HG03095 (cell line): ENCODE measurements around the gene SYK.
"Not testable (repeated sequence)": the region's sequence is repeated elsewhere in the genome, so short reads cannot be mapped to it uniquely, and the experiment has no call there.

Experiments
- ATAC-seq: cut with Tn5 transposase; IDR thresholded peaks from one replicate; pipeline ENCODE4 v1.9.1; 2021; ENCODE audit warnings: moderate library complexity; ENCODE audit not compliant: unreplicated experiment

The SYK gene

DNA sequence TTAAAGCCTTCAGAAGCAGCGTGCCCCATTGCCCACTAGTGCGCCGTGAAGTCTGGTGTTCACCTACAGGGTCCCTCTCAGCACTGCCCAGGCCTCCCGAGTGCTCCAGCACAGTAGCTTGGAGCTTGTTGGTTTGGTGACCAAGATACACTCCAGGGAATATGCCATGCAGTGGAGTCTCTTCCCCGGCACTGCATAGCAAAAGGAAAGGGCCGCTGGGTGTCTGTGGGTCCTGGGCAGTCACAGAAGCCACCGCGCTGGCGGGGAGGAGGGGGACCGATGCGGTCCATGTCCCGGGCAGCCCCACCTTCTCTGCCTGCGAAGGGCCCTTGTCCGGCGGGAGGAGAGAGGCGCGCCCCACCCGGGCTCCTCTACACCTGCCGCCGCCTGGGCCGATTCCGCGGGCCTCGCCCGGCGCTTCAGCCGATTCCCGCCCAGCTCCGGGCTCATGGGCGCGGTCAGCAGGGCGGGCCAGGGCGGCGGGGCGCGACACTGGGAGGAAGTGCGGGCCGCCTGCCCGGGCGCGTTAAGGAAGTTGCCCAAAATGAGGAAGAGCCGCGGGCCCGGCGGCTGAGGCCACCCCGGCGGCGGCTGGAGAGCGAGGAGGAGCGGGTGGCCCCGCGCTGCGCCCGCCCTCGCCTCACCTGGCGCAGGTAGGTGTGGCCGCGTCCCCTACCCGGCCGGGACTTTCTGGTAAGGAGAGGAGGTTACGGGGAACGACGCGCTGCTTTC is at the start of gene SYK:
TSS of gene SYK (plus strand) at position 579 of the 732 bp plus-strand sequence. CDS start 42,080 bp downstream, outside the sequence.
- ATAC-seq = no peak

DNA sequence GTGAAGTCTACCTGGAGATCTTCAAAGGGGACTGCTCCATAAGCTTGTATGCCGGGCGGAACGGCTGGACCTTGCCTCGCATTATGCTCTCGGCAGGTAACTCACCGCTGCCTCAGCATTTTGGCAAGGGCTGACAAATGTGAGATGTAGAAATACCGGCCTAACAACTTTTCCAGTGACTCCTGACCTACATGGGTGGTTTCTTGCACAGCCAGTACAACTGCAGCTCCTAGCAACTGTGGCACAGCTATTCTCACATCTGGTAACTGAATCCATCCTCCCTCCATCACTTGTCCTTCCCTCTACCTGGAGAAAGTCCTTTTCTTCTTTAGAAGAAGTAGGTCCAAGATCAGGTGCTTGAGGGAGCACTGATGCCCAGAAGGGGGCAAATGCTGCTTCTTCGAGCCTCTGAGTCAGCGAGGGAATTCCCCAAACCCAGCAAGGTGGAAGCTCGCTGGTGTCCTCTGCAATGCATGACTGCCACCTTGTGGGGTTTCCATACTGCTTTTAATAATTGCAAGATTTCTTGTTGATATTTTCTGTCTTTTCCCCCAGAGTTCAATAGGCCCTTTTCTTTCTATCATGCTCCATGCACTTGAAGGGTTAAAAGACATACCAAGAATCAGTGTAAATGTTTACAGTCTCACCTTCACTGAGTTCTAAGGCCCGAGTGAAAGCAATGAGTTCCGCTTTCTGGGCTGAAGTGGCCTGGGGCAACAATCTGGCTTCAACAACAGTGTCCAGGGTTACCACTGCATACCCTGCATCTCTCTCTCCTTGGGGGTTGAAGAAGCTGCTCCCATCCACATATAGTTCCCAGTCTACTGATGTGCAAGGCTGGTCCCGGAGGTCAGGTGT is 45.9 kb upstream of the SYK start:
- not testable (repeated sequence) for ATAC-seq

GRCh38 chr9:90760577-90760976 is 41.0 kb upstream of the SYK start:
- ATAC-seq = not testable (repeated sequence)

GRCh38 chr9:90766731-90767130 is 34.9 kb upstream of the SYK start:
- ATAC-seq = no peak

- ATAC-seq = no peak
Observed at GRCh38 chr9:90767523-90768100, 34.0 kb upstream of the SYK start.

GRCh38 chr9:90770182-90770738 is 31.4 kb upstream of the SYK start:
- ATAC-seq = peak; percentile 41

GRCh38 chr9:90770927-90771326 is 30.7 kb upstream of the SYK start:
- ATAC-seq = no peak

DNA sequence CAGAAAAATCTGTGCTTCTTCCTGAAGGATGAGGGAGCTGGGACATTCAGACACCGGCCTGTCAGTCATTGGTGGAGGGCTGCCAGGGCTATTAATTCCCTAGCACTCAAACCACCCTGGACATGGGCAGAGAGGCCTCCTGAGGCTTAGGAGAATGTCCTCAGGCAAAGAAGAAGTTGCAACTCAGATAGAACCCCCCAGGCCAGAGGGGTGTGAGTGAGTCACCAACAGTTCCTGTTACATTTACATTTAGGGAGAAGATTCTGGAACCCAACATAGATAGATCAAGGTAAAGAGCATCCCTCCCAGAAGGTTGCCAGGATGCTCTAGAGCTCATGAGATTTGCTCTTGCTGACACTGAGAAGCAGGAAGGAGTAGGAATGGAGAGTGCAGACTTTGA is 29.2 kb upstream of the SYK start:
- ATAC-seq = no peak

DNA sequence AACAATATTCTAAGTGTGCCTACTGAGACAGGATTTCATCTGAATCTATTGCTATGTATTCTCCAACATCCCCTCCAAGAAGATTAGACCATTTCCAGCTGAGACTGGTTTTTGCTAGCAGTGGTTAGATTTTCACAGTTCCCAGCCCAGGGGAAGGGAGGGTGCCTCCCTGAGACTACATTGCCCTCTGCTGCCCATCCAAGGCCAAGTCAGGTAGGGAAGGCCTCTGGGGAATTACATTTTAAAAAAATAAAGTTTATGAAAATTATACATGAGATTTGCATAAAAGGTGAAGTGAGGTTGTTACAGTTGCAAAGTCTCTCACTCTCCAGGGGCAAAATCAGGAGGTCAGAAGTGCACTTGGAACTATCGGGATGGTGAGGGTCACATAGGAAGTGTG is 28.0 kb upstream of the SYK start:
- ATAC-seq = no peak

DNA sequence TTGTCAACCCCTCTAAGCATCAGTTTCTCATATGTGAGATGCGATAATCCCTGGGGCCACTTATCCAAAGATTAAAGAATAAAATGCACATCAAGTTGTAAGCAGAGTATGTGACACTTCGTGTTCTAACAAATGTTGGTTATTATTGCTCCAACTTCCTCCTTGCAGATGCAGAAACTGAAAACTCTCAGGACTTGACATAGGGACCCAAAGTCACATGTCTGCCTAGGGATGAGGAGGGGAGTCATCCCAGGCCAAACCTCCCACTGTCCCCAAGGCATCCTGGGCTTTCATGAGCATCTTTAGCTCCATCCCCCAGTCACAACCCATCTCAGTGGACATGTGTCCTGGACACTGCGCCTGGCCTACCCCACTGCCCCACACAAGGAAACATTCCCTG is 27.5 kb upstream of the SYK start:
- ATAC-seq = no peak

- ATAC-seq = peak; percentile 76
Observed at GRCh38 chr9:90774682-90775081, 26.9 kb upstream of the SYK start.

GRCh38 chr9:90775657-90776056 is 26.0 kb upstream of the SYK start:
- ATAC-seq = no peak

DNA sequence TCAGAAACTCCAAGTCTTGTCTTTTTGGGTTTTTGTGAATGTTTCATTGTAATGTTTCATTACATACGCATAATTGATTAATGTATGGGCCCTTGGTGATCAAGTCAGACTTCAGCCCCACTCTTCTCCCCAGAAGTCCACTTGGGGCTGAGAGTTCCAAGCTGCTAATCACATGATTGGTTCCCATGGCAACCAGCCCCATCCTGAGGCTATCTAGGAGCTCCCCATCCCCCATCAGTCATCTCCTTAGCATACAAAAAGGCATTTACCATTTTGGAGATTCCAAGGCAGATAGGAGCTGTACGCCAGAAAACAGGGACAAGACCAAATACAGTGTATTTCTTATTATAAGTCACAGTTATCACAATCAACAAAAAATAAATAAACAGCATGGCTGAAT is 22.9 kb upstream of the SYK start:
- no peak for ATAC-seq

- no peak for ATAC-seq
Observed at GRCh38 chr9:90783552-90783951, 18.1 kb upstream of the SYK start.

DNA sequence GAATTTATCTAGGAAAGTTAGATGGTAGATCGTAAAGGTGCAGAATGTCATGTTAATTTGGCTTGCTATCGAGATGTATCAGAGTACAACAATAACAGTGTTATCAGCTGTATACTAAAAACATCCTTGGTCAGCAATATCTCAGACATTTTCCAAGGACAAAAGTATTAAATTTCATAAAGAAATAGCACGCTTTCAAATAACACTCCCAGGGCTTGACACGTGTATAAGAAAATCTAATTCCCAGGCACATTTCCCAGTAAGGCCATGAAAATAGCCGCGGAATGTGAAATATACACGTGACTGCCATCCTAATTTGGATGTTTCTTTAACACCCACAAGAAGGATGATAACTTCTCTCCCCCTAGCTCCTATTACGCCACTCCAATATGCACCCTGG is 17.7 kb upstream of the SYK start:
- ATAC-seq = no peak

DNA sequence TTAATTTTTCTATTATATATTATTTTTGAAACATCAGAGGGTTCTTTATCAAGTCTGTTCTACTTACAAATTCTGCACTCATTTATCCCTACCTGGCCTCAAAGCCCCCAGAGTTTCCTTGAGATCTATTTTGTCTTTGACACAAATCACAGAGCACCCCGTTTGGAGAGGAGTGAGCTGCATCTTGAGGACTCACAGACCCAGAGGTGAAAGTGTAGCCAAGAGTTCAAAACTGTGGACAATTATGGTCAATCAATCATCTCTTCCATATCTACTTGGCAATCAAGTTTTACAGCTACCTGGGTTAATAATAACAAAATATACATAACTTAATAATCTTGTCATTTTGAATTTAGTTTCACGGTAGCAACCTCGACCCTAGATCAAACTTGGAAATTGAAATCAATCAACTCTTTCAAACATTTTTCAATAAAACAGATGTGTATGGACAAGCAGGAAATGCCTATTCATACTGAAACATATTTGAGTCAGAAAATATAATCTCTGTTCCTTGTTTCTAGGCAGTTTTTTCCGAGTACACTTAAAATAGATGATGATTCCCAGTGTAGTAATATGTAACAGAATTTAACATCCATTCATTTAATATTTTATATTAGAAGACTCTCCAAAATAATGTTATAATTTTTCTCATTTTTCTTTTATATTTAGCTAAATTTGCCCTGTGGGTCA is 13.7 kb upstream of the SYK start:
- peak; percentile 56 for ATAC-seq

DNA sequence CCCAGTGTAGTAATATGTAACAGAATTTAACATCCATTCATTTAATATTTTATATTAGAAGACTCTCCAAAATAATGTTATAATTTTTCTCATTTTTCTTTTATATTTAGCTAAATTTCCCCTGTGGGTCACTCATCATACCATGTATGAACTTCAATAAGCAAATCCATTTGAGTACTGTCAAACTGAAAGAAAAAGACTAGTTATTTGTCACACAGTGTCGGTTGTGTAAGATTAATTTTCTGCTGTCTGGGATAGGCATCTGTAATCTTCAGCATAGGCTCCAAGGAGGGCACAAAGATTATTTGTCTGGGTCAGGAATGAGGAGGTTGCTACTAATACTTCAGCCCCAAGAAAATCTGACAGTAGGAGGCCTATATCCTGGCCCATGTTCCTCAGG is 13.1 kb upstream of the SYK start:
- ATAC-seq = not testable (repeated sequence)

GRCh38 chr9:90789408-90789807 is 12.2 kb upstream of the SYK start:
- ATAC-seq = no peak

DNA sequence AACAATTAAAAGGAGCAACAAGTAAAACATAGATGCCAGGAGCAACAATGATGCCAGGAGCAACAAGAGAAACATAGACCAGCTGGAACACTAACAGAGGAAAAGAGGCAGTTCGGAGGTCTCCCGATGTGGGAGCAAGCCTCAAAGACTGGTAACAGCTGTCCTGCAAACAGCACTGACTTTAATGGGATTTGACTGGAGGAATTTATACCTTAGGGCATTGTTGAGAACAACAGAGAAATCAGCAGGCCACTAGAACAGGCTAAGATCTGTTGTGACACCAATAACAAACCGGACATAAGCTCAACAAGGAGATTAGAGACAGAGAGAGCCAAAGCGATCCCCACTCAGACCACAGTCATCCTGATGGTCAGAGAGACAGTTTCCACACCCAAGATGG is 11.8 kb upstream of the SYK start:
- ATAC-seq = no peak

DNA sequence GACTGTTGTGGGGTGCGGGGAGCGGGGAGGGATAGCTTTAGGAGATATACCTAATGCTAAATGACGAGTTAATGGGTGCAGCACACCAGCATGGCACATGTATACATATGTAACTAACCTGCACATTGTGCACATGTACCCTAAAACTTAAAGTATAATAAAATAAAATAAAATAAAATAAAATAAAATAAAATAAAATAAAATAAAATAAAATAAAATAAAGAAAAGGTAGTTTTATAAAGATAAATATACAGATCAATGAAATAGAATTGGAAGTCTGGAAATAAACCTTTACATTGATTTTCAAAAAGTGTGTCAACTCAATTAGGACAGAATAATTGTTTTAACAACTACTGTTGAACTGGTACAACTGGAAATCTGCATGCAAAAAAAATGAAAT is 8.6 kb upstream of the SYK start:
- ATAC-seq = not testable (repeated sequence)

- no peak for ATAC-seq
Observed at GRCh38 chr9:90793729-90794128, 7.9 kb upstream of the SYK start.
